SK-N-SH treated with all-trans-retinoic acid at 6 μM for 48 hours (cell line): Measurements from ENCODE around the gene PRRC1.

Source experiments
- ATAC-seq: fragments of 200-7000 bp; cut with Tn5 transposase; 3 replicates; pipeline ENCODE4 v1.9.1; 2020; ENCODE audit warnings: mild to moderate bottlenecking, moderate library complexity
- ARNTL ChIP-seq: fragments of 450-650 bp; formaldehyde crosslinking; IDR thresholded peaks from 2 replicates; pipeline ENCODE4 v1.5.0; 2020; ENCODE audit warnings: low read depth, mild to moderate bottlenecking, moderate library complexity, borderline replicate concordance
- BACH2 ChIP-seq: fragments of 250-450 bp; sonication (Bioruptor Pico); IDR thresholded peaks from 2 replicates; pipeline ENCODE4 v1.9.0; 2021; ENCODE audit warnings: mild to moderate bottlenecking, borderline replicate concordance
- CSDC2 ChIP-seq: fragments of 250-450 bp; sonication (Bioruptor Pico); IDR thresholded peaks from 2 replicates; pipeline ENCODE4 v1.5.0; 2020; ENCODE audit warnings: mild to moderate bottlenecking, moderate library complexity
- ESRRG ChIP-seq: fragments of 250-450 bp; sonication (Bioruptor Pico); IDR thresholded peaks from 2 replicates; pipeline ENCODE4 v1.6.1; 2021; ENCODE audit warnings: mild to moderate bottlenecking
- GLIS3 ChIP-seq: fragments of 250-450 bp; sonication (Bioruptor Pico); IDR thresholded peaks from 2 replicates; pipeline ENCODE4 v1.5.0; 2020; ENCODE audit warnings: mild to moderate bottlenecking, moderate library complexity
- ISL1 ChIP-seq: fragments of 250-450 bp; sonication (Bioruptor Pico); IDR thresholded peaks from 2 replicates; pipeline ENCODE4 v2.1.2; 2022; ENCODE audit warnings: mild to moderate bottlenecking, moderate library complexity
- RARB ChIP-seq: fragments of 250-450 bp; sonication (Bioruptor Pico); IDR thresholded peaks from 2 replicates; pipeline ENCODE4 v1.8.0; 2021; ENCODE audit warnings: mild to moderate bottlenecking, moderate library complexity
- SNAI2 ChIP-seq: fragments of 250-450 bp; sonication (Bioruptor Pico); IDR thresholded peaks from 2 replicates; pipeline ENCODE4 v1.5.0; 2020; ENCODE audit warnings: mild to moderate bottlenecking, moderate library complexity
- TCF4 ChIP-seq: fragments of 250-450 bp; sonication (Bioruptor Pico); IDR thresholded peaks from 2 replicates; pipeline ENCODE4 v1.8.0; 2021; ENCODE audit warnings: mild to moderate bottlenecking, moderate library complexity, borderline replicate concordance
- TOX ChIP-seq: fragments of 250-450 bp; sonication (Bioruptor Pico); IDR thresholded peaks from 2 replicates; pipeline ENCODE4 v1.8.0; 2021; ENCODE audit warnings: mild to moderate bottlenecking, moderate library complexity, borderline replicate concordance
- ZC3H10 ChIP-seq: fragments of 250-450 bp; sonication (Bioruptor Pico); IDR thresholded peaks from 2 replicates; pipeline ENCODE4 v1.5.1; 2021; ENCODE audit warnings: mild to moderate bottlenecking, moderate library complexity
- ZFP3 ChIP-seq: fragments of 250-450 bp; sonication (Bioruptor Pico); IDR thresholded peaks from 2 replicates; pipeline ENCODE4 v1.5.0; 2020; ENCODE audit warnings: mild to moderate bottlenecking, moderate library complexity
- ZFP30 ChIP-seq: fragments of 450-650 bp; formaldehyde crosslinking; IDR thresholded peaks from 2 replicates; pipeline ENCODE4 v1.5.0; 2022; ENCODE audit warnings: mild to moderate bottlenecking, moderate library complexity
- ZNF565 ChIP-seq: fragments of 450-650 bp; formaldehyde crosslinking; conservative IDR thresholded peaks from 2 replicates; pipeline ENCODE4 v1.5.0; 2020; ENCODE audit warnings: low read depth, mild to moderate bottlenecking, moderate library complexity
- ZNF70 ChIP-seq: fragments of 450-650 bp; formaldehyde crosslinking; IDR thresholded peaks from 2 replicates; pipeline ENCODE4 v1.5.0; 2020; ENCODE audit warnings: mild to moderate bottlenecking, moderate library complexity
- TF ChIP-seq, protein P1 (sequence below): fragments of 250-450 bp; sonication (Bioruptor Pico); IDR thresholded peaks from 2 replicates; pipeline ENCODE4 v1.5.1; 2020; ENCODE audit warnings: low read depth, mild to moderate bottlenecking, moderate library complexity
- TF ChIP-seq, protein P2 (sequence below): fragments of 250-450 bp; sonication (Bioruptor Pico); IDR thresholded peaks from 2 replicates; pipeline ENCODE4 v1.5.1; 2021; ENCODE audit warnings: mild to moderate bottlenecking, moderate library complexity
- TF ChIP-seq, protein P3 (sequence below): fragments of 250-450 bp; sonication (Bioruptor Pico); IDR thresholded peaks from 2 replicates; pipeline ENCODE4 v1.8.0; 2021; ENCODE audit warnings: low read depth, mild to moderate bottlenecking, moderate library complexity, borderline replicate concordance
- TF ChIP-seq, protein P4 (sequence below): fragments of 250-450 bp; sonication (Bioruptor Pico); IDR thresholded peaks from 2 replicates; pipeline ENCODE4 v1.5.0; 2020; ENCODE audit warnings: mild to moderate bottlenecking, moderate library complexity

PRRC1 gene

DNA sequence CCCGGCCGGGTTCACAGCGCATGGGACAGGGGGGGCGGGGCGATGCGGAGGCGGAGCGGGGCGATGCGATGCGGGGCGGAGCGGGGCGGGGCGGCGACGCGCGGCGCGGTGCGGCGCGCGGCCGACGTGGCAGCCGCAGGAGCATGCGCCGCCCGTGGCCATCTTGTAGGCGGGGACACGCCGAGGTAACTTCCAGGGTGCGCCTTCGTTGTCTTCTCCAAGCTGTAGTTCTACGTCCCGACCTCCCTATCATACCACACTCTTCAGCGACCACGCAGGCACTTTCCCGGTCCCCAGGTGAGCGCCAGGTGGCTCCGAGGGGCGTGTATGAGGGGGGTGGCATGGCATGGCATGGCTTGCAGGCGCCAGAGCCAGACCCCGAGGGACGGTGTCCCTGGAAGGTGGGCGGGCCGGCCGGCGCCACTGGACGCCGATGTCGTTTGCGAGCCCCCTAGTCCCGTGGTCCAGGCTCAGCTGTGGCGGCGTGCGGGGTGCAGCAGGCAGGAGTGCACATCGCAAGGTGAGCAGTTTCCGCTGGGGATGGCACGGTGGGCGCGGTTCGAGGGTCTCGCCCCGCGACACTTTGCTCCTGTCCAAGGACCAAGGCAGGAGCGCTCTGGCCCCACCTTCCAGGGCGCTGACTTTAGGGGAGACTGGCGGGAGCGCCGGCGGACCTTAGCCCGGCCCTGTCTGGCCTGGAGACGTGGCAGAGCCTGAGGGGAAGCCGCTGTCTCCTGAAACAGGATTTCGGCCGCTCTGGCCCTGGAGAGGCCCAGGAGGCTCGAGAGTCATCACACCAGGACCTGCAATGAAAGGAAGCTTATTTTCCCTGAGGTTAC is at the start of gene PRRC1:
TSS of gene PRRC1 (plus strand) at position 161 of the 839 bp plus-strand sequence. CDS start 5,840 bp downstream, outside the sequence.
- TF ChIP-seq TCF4 (CRISPR knock-in tag) (no peak), ISL1 (CRISPR knock-in tag) (no peak), RARB (CRISPR knock-in tag) (no peak), TOX (no peak), ZC3H10 (no peak), ARNTL (no peak), ZFP3 (CRISPR knock-in tag) (no peak), ESRRG (no peak), SNAI2 (CRISPR knock-in tag) (no peak), BACH2 (no peak)
- TF ChIP-seq, protein P1, sequence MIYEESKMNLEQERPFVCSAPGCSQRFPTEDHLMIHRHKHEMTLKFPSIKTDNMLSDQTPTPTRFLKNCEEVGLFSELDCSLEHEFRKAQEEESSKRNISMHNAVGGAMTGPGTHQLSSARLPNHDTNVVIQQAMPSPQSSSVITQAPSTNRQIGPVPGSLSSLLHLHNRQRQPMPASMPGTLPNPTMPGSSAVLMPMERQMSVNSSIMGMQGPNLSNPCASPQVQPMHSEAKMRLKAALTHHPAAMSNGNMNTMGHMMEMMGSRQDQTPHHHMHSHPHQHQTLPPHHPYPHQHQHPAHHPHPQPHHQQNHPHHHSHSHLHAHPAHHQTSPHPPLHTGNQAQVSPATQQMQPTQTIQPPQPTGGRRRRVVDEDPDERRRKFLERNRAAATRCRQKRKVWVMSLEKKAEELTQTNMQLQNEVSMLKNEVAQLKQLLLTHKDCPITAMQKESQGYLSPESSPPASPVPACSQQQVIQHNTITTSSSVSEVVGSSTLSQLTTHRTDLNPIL (CRISPR knock-in tag): no peak
- TF ChIP-seq, protein P2, sequence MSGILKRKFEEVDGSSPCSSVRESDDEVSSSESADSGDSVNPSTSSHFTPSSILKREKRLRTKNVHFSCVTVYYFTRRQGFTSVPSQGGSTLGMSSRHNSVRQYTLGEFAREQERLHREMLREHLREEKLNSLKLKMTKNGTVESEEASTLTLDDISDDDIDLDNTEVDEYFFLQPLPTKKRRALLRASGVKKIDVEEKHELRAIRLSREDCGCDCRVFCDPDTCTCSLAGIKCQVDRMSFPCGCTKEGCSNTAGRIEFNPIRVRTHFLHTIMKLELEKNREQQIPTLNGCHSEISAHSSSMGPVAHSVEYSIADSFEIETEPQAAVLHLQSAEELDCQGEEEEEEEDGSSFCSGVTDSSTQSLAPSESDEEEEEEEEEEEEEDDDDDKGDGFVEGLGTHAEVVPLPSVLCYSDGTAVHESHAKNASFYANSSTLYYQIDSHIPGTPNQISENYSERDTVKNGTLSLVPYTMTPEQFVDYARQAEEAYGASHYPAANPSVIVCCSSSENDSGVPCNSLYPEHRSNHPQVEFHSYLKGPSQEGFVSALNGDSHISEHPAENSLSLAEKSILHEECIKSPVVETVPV (CRISPR knock-in tag): no peak
- TF ChIP-seq, protein P3, sequence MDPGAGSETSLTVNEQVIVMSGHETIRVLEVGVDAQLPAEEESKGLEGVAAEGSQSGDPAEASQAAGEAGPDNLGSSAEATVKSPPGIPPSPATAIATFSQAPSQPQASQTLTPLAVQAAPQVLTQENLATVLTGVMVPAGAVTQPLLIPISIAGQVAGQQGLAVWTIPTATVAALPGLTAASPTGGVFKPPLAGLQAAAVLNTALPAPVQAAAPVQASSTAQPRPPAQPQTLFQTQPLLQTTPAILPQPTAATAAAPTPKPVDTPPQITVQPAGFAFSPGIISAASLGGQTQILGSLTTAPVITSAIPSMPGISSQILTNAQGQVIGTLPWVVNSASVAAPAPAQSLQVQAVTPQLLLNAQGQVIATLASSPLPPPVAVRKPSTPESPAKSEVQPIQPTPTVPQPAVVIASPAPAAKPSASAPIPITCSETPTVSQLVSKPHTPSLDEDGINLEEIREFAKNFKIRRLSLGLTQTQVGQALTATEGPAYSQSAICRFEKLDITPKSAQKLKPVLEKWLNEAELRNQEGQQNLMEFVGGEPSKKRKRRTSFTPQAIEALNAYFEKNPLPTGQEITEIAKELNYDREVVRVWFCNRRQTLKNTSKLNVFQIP (CRISPR knock-in tag): no peak
- peak; percentile 96 for ATAC-seq

DNA sequence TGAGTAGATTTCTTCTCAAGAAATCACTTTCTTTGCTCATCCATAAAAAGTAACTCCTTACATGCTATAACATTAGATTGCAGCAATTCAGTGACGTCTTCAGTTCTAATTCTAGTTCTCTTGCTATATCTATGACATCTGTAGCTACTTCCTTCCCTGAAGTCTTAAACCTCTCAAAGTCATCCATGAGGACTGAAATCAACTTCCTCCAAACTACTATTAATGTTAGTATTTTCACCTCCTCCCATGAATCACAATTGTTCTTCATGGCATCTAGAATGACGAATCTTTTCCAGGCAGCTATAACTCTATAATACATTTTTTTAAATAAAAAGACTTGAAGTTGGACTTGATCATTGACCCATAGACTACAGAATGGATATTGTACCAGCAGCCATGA is 46.2 kb upstream of the PRRC1 start:
- TF ChIP-seq RARB (CRISPR knock-in tag): no peak
- TF ChIP-seq, protein P1 (CRISPR knock-in tag): no peak
- TF ChIP-seq CSDC2 (CRISPR knock-in tag): no peak
- no peak for TF ChIP-seq TCF4 (CRISPR knock-in tag)
- TF ChIP-seq, protein P4, sequence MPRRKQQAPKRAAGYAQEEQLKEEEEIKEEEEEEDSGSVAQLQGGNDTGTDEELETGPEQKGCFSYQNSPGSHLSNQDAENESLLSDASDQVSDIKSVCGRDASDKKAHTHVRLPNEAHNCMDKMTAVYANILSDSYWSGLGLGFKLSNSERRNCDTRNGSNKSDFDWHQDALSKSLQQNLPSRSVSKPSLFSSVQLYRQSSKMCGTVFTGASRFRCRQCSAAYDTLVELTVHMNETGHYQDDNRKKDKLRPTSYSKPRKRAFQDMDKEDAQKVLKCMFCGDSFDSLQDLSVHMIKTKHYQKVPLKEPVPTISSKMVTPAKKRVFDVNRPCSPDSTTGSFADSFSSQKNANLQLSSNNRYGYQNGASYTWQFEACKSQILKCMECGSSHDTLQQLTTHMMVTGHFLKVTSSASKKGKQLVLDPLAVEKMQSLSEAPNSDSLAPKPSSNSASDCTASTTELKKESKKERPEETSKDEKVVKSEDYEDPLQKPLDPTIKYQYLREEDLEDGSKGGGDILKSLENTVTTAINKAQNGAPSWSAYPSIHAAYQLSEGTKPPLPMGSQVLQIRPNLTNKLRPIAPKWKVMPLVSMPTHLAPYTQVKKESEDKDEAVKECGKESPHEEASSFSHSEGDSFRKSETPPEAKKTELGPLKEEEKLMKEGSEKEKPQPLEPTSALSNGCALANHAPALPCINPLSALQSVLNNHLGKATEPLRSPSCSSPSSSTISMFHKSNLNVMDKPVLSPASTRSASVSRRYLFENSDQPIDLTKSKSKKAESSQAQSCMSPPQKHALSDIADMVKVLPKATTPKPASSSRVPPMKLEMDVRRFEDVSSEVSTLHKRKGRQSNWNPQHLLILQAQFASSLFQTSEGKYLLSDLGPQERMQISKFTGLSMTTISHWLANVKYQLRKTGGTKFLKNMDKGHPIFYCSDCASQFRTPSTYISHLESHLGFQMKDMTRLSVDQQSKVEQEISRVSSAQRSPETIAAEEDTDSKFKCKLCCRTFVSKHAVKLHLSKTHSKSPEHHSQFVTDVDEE (CRISPR knock-in tag): no peak
- TF ChIP-seq ZFP30: no peak
- no peak for TF ChIP-seq ZNF565
- no peak for TF ChIP-seq TOX
- TF ChIP-seq BACH2: no peak
- no peak for TF ChIP-seq ZNF70 (CRISPR knock-in tag)
- TF ChIP-seq GLIS3: no peak
- no peak for ATAC-seq

DNA sequence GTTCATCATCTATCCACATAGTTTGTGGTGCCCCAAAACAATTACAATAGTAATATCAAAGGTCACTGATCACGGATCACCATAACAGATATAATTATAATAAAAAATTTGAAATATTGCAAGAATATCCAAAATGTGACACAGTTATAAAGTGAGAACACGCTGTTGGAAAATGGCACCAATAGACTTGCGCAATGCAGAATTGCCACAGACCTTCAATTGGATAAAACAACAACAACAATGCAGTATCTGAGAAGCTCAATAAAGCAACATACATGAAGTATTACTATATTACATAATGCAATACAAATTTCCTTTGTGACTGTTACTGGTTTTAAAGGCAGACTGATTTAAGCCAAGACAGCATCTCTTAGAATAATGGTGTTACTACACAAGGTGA is 44.7 kb upstream of the PRRC1 start:
- no peak for ATAC-seq
- TF ChIP-seq, protein P1 (CRISPR knock-in tag): no peak
- no peak for TF ChIP-seq ESRRG
